Liver (tissue), 9 donors: ENCODE results near the gene CHAD. TPM values are rescaled to one million over a fixed set of nuclear protein-coding genes. Genes with fewer than 3 reads are reported as not detected.

Experiments used
- DNase-seq: peaks from one replicate; pipeline ENCODE4 v3.0.0-alpha.2; 2017; ENCODE audit warnings: low spot score
- H3K27ac ChIP-seq, 2 donors: one replicate each; pipeline ENCODE4 v1.7.0; 2013; ENCODE audit warnings: inconsistent platforms in 2 of 2, low read length in 2 of 2, control low read depth in 1 of 2, low read depth in 1 of 2, mild to moderate bottlenecking in 1 of 2
- H3K27me3 ChIP-seq, 4 donors: one replicate each; pipeline versions ENCODE4 v1.6.1 to v1.7.0; 2013; ENCODE audit warnings: low read length in 3 of 4, inconsistent platforms in 1 of 4, mild to moderate bottlenecking in 1 of 4, moderate library complexity in 1 of 4; ENCODE audit not compliant: control insufficient read depth in 4 of 4, insufficient read depth in 4 of 4
- H3K36me3 ChIP-seq, 4 donors: one replicate each; pipeline versions ENCODE4 v1.6.1 to v1.7.0; 2013; ENCODE audit warnings: low read length in 3 of 4, mild to moderate bottlenecking in 3 of 4, low read depth in 1 of 4, moderate library complexity in 1 of 4; ENCODE audit not compliant: control insufficient read depth in 4 of 4, insufficient read depth in 3 of 4
- H3K4me1 ChIP-seq, 4 donors: one replicate each; pipeline versions ENCODE4 v1.6.1 to v1.7.0; 2013; ENCODE audit warnings: low read length in 3 of 4, mild to moderate bottlenecking in 3 of 4, moderate library complexity in 1 of 4; ENCODE audit not compliant: control insufficient read depth in 4 of 4, insufficient read depth in 4 of 4
- H3K4me3 ChIP-seq, 3 donors: one replicate each; pipeline versions ENCODE4 v1.6.1 to v1.7.0; 2013; ENCODE audit warnings: low read length in 3 of 3, control low read depth in 1 of 3, low read depth in 1 of 3, mild to moderate bottlenecking in 1 of 3
- H3K9ac ChIP-seq, 2 donors: one replicate each; pipeline ENCODE4 v1.7.0; 2013; ENCODE audit warnings: low read length in 2 of 2, mild to moderate bottlenecking in 2 of 2, moderate library complexity in 2 of 2, control low read depth in 1 of 2, low read depth in 1 of 2
- H3K9me3 ChIP-seq, 4 donors: one replicate each; pipeline versions ENCODE4 v1.6.1 to v1.7.0; 2013; ENCODE audit warnings: low read length in 3 of 4; ENCODE audit not compliant: control insufficient read depth in 4 of 4
- ATF3 ChIP-seq: IDR thresholded peaks from 2 replicates; pipeline ENCODE4 v1.6.1; 2016; ENCODE audit warnings: antibody characterized with exemption
- CTCF ChIP-seq: fragments of 150-350 bp; IDR thresholded peaks from 2 replicates; pipeline ENCODE4 v1.5.1; 2017; ENCODE audit warnings: improper control_type of control experiment, low read depth, low read length; ENCODE audit not compliant: missing input control
- EGR1 ChIP-seq, 2 donors: IDR thresholded peaks; 2 replicates each; pipeline ENCODE4 v1.6.1; 2016 to 2018; ENCODE audit warnings: antibody characterized with exemption in 2 of 2, low read depth in 2 of 2
- FOXA1 ChIP-seq: IDR thresholded peaks from 2 replicates; pipeline ENCODE4 v1.6.1; 2016; ENCODE audit warnings: antibody characterized with exemption
- FOXA2 ChIP-seq: IDR thresholded peaks from 2 replicates; pipeline ENCODE4 v1.6.1; 2016; ENCODE audit warnings: antibody characterized with exemption
- GABPA ChIP-seq, 2 donors: IDR thresholded peaks in 1 of 2; conservative IDR thresholded peaks in 1 of 2; 2 replicates each; pipeline ENCODE4 v1.6.1; 2016; ENCODE audit warnings: antibody characterized with exemption in 2 of 2, mild to moderate bottlenecking in 1 of 2, moderate library complexity in 1 of 2
- HNF4A ChIP-seq, 2 donors: conservative IDR thresholded peaks; 2 replicates each; pipeline ENCODE4 v1.6.1; 2016; ENCODE audit warnings: antibody characterized with exemption in 2 of 2, mild to moderate bottlenecking in 2 of 2
- JUND ChIP-seq, 2 donors: IDR thresholded peaks; 2 replicates each; pipeline ENCODE4 v1.6.1; 2016; ENCODE audit warnings: antibody characterized with exemption in 2 of 2
- MAX ChIP-seq: IDR thresholded peaks from 2 replicates; pipeline ENCODE4 v1.6.1; 2016; ENCODE audit warnings: antibody characterized with exemption
- NR2F2 ChIP-seq: IDR thresholded peaks from 2 replicates; pipeline ENCODE4 v1.6.1; 2016; ENCODE audit warnings: antibody characterized with exemption
- RAD21 ChIP-seq, 2 donors: IDR thresholded peaks; 2 replicates each; pipeline ENCODE4 v1.6.1; 2016; ENCODE audit warnings: antibody characterized with exemption in 2 of 2, mild to moderate bottlenecking in 2 of 2
- REST ChIP-seq: IDR thresholded peaks from 2 replicates; pipeline ENCODE4 v1.6.1; 2016; ENCODE audit warnings: antibody characterized with exemption, mild to moderate bottlenecking
- RXRA ChIP-seq, 2 donors: IDR thresholded peaks; 2 replicates each; pipeline ENCODE4 v1.6.1; 2017 to 2018; ENCODE audit warnings: antibody characterized with exemption in 2 of 2, mild to moderate bottlenecking in 1 of 2
- TAF1 ChIP-seq: conservative IDR thresholded peaks from 2 replicates; pipeline ENCODE4 v1.6.1; 2016; ENCODE audit warnings: antibody characterized with exemption, mild to moderate bottlenecking
- YY1 ChIP-seq: IDR thresholded peaks from 2 replicates; pipeline ENCODE4 v1.6.1; 2016; ENCODE audit warnings: antibody characterized with exemption, mild to moderate bottlenecking
- ZBTB33 ChIP-seq: IDR thresholded peaks from 2 replicates; pipeline ENCODE4 v1.6.1; 2016; ENCODE audit warnings: antibody characterized with exemption
- WGBS: extraction: QIAGEN DNeasy Blood & Tissue Kit; methylation state at CpG from one replicate; pipeline ENCODE4 v1.1.7; 2013; 5-methylcytosine and 5-hydroxymethylcytosine counted together
- polyA plus RNA-seq, 2 donors: library from polyadenylated mRNA; stranded (reverse) in 1 of 2; unstranded in 1 of 2; fragments of 200-250 nt in 1 of 2; fragments of >200 nt in 1 of 2; fragmentation: Nextera tagmentation in 1 of 2; extraction: Ambion mirVana in 1 of 2; gene quantifications; one replicate each; pipeline versions ENCODE4 v1.2.1 to v1.2.3, GENCODE V29; 2013 to 2015
- total RNA-seq, 2 donors: library from RNA; depleted of rRNA; stranded (reverse); fragments of >200 nt; gene quantifications; one replicate each; pipeline ENCODE4 v1.2.3, GENCODE V29; 2014
- donor health status: healthy.
- donor health status: healthy.
- donor health status: healthy.
- donor health status: healthy.
- donor health status: healthy.

Gene CHAD
- total and polyA plus RNA-seq, 4 donors, result 0.51 to 3.3 (median 2.3) TPM

- 90% methylated on average over 4 of the region's 4 CpGs for WGBS
- no peak for DNase-seq
- no peak overlapping the region for H3K9ac ChIP-seq
These were observed 38.9 kb downstream of the CHAD start for GRCh38 chr17:50429793-50430192.

GRCh38 chr17:50428831-50429424 is 39.8 kb downstream of the CHAD start:
- peaks cover 0 to 3% (median 0%) of the 10 kb centered on the region in 4 donors for H3K36me3 ChIP-seq
- no peak for DNase-seq
- peak; percentile 57 for TF ChIP-seq JUND (IDR thresholded peaks at IDR 0.05)
- TF ChIP-seq FOXA1, result no peak
- peak; percentile 41 for TF ChIP-seq ATF3
- TF ChIP-seq RXRA (IDR thresholded peaks at IDR 0.05), result peak; percentile 75 to 85
- TF ChIP-seq REST, result peak; percentile 35
- no peak for TF ChIP-seq TAF1
- TF ChIP-seq HNF4A (conservative IDR thresholded peaks at IDR 0.05), result peak; percentile 90 to 92
- peak; percentile 29 for TF ChIP-seq ZBTB33
- TF ChIP-seq YY1, result peak; percentile 43
- TF ChIP-seq MAX, result peak; percentile 58
- TF ChIP-seq RAD21 (IDR thresholded peaks at IDR 0.05), result peak in 1 of 2 donors; percentile 52
- no peak for TF ChIP-seq EGR1 (IDR thresholded peaks at IDR 0.05; ENCODE audit: low read depth in 2 of 2)
- no peak for TF ChIP-seq CTCF
- no peak for TF ChIP-seq GABPA (IDR thresholded peaks at IDR 0.05 in 1 of 2, conservative IDR thresholded peaks at IDR 0.05 in 1 of 2)
- no peak for TF ChIP-seq FOXA2

More at GRCh38 chr17:50429793-50430192, 38.9 kb downstream of the CHAD start:
- Histone ChIP-seq H3K27me3 (no peaks in the 10 kb centered on the region), H3K36me3 (peaks cover 0 to 3% (median 0%) of the 10 kb centered on the region in 4 donors), H3K27ac (no peak overlapping the region), H3K4me1 (peaks cover 18 to 44% (median 42%) of the 10 kb centered on the region in 4 donors), H3K9me3 (no peaks in the 10 kb centered on the region), H3K4me3 (no peak overlapping the region)
- no peak for TF ChIP-seq REST
- TF ChIP-seq NR2F2, result no peak
- TF ChIP-seq FOXA1, result no peak

More at GRCh38 chr17:50428831-50429424, 39.8 kb downstream of the CHAD start:
- no peak overlapping the region for H3K4me3 ChIP-seq
- 31% methylated on average over 7 of the region's 7 CpGs for WGBS
- peaks cover 19 to 47% (median 43%) of the 10 kb centered on the region in 4 donors for H3K4me1 ChIP-seq
- H3K9ac ChIP-seq, result peak overlapping the region in 1 of 2 donors; percentile 22
- H3K27ac ChIP-seq, result peak overlapping the region; percentile 47 to 76
- no peaks in the 10 kb centered on the region for H3K27me3 ChIP-seq
- H3K9me3 ChIP-seq, result no peaks in the 10 kb centered on the region
